ENCODE measurements around the gene RANGRF. TPM values are rescaled to one million over a fixed set of nuclear protein-coding genes. Genes with fewer than 3 reads are reported as not detected.

The RANGRF gene
- total RNA-seq, 1 donor from 2014 or later = 31.0 TPM

GRCh38 chr17:8275421-8276290 is 12.8 kb upstream of the RANGRF start:
- Histone ChIP-seq H3K9me3 (no peaks in the 10 kb centered on the region), H3K4me3 (no peak overlapping the region), H3K36me3 (no peaks in the 10 kb centered on the region), H3K27me3 (no peaks in the 10 kb centered on the region), H3K4me1 (no peaks in the 10 kb centered on the region), H3K27ac (no peak overlapping the region)
- no peak for ATAC-seq
- DNase-seq = no peak
- intact Hi-C loops (cut with DNase I) = no loop called here
- TF ChIP-seq, protein P1, sequence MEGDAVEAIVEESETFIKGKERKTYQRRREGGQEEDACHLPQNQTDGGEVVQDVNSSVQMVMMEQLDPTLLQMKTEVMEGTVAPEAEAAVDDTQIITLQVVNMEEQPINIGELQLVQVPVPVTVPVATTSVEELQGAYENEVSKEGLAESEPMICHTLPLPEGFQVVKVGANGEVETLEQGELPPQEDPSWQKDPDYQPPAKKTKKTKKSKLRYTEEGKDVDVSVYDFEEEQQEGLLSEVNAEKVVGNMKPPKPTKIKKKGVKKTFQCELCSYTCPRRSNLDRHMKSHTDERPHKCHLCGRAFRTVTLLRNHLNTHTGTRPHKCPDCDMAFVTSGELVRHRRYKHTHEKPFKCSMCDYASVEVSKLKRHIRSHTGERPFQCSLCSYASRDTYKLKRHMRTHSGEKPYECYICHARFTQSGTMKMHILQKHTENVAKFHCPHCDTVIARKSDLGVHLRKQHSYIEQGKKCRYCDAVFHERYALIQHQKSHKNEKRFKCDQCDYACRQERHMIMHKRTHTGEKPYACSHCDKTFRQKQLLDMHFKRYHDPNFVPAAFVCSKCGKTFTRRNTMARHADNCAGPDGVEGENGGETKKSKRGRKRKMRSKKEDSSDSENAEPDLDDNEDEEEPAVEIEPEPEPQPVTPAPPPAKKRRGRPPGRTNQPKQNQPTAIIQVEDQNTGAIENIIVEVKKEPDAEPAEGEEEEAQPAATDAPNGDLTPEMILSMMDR (IDR thresholded peaks at IDR 0.05) = no peak

GRCh38 chr17:8277317-8277716 is 11.2 kb upstream of the RANGRF start:
- no peaks in the 10 kb centered on the region for H3K9me3 ChIP-seq
- DNase-seq = no peak
- H3K4me3 ChIP-seq = no peak overlapping the region
- H3K4me1 ChIP-seq = no peaks in the 10 kb centered on the region
- intact Hi-C loops (cut with DNase I) = no loop called here
- no peak for ATAC-seq
- no peaks in the 10 kb centered on the region for H3K36me3 ChIP-seq
- TF ChIP-seq, protein P1 (IDR thresholded peaks at IDR 0.05) = no peak
- H3K27ac ChIP-seq = no peak overlapping the region
- H3K27me3 ChIP-seq = no peaks in the 10 kb centered on the region

DNA sequence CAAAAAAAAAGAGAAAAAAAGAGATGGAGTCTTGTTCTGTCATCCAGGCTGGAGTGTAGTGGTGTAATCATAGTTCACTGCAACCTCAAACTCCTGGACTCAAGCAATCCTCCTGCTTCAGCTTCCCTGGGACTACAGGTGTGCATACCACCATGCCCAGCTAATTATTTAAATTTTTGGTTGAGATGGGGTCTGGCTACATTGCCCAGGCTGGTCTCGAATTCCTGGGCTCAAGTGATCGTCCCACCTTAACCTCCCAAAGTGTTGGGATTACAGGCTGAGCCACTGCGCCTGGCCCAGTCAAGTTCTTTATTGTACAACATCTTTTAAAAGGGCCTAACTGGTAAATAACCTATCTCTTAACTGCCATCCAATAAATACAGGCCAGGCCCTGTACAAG is 6.1 kb upstream of the RANGRF start:
- H3K27ac ChIP-seq = no peak overlapping the region
- ATAC-seq (no peak), DNase-seq (no peak)
- H3K36me3 ChIP-seq = no peaks in the 10 kb centered on the region
- TF ChIP-seq, protein P1 (IDR thresholded peaks at IDR 0.05) = no peak
- peaks cover 7% of the 10 kb centered on the region for H3K4me1 ChIP-seq
- intact Hi-C loops (cut with DNase I) = no loop called here
- no peaks in the 10 kb centered on the region for H3K27me3 ChIP-seq
- H3K4me3 ChIP-seq = no peak overlapping the region
- H3K9me3 ChIP-seq = no peaks in the 10 kb centered on the region

- intact Hi-C loops (cut with DNase I) = no loop called here
- TF ChIP-seq, protein P1 (IDR thresholded peaks at IDR 0.05) = no peak
Measured at GRCh38 chr17:8283356-8283755, 5.1 kb upstream of the RANGRF start.

DNA sequence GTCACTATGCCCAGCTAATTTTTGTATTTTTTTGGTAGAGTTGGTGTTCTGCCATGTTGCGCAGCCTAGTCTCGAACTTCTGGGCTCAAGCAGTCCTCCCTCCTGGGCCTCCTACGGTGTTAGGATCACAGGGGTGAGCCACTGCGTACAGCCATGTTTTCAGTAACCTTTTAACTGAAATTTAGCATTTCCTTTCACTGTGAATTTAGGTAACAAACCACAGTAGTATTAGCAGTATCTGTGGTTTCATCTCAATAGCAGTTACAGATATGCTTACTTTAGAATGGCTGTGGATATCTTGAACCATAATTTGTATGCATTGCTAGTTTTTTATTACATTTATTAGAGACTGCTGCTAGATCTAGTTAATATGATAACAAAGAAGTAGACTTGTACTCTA is 4.3 kb upstream of the RANGRF start:
- no peak overlapping the region for H3K4me3 ChIP-seq
- H3K4me1 ChIP-seq = peaks cover 17% of the 10 kb centered on the region
- no peak overlapping the region for H3K27ac ChIP-seq
- intact Hi-C loops (cut with DNase I) = no loop called here
- TF ChIP-seq, protein P1 (IDR thresholded peaks at IDR 0.05) = no peak
- H3K9me3 ChIP-seq = no peaks in the 10 kb centered on the region
- H3K27me3 ChIP-seq = no peaks in the 10 kb centered on the region
- no peaks in the 10 kb centered on the region for H3K36me3 ChIP-seq
- DNase-seq (no peak), ATAC-seq (no peak)

More at GRCh38 chr17:8283356-8283755, 5.1 kb upstream of the RANGRF start:
- no peaks in the 10 kb centered on the region for H3K27me3 ChIP-seq
- no peaks in the 10 kb centered on the region for H3K9me3 ChIP-seq
- ATAC-seq (no peak), DNase-seq (no peak)
- H3K4me1 ChIP-seq = peaks cover 15% of the 10 kb centered on the region
- no peak overlapping the region for H3K27ac ChIP-seq
- no peaks in the 10 kb centered on the region for H3K36me3 ChIP-seq
- no peak overlapping the region for H3K4me3 ChIP-seq
